GM23338 (cell line): ENCODE results near the gene PARP12. TPM values are rescaled to one million over a fixed set of nuclear protein-coding genes. Genes with fewer than 3 reads are reported as not detected.

Experiments
- ATAC-seq: fragments of 200-7000 bp; cut with Tn5 transposase; 3 replicates; pipeline ENCODE4 v1.9.1; 2020
- DNase-seq: peaks from one replicate; pipeline ENCODE4 v3.0.0-alpha.2; 2015; ENCODE audit warnings: low spot score
- H2AFZ ChIP-seq: fragments of 200-600 bp; sonication (generic); 2 replicates; pipeline ENCODE4 v1.8.0; 2016; ENCODE audit warnings: antibody characterized with exemption, mild to moderate bottlenecking, moderate library complexity
- H3F3A ChIP-seq: fragments of 200-600 bp; sonication (generic); replicated peaks from 2 replicates; pipeline ENCODE4 v1.8.0; 2017; ENCODE audit warnings: antibody characterized with exemption, mixed run types, low read depth
- H3K27ac ChIP-seq: fragments of 200-600 bp; sonication (generic); 2 replicates; pipeline ENCODE4 v1.6.1; 2016; ENCODE audit warnings: low read depth
- H3K27me3 ChIP-seq: fragments of 200-600 bp; sonication (generic); 2 replicates; pipeline ENCODE4 v1.8.0; 2016; ENCODE audit warnings: mild to moderate bottlenecking, mixed run types, moderate library complexity; ENCODE audit not compliant: insufficient read depth
- H3K36me3 ChIP-seq: fragments of 200-600 bp; sonication (generic); 2 replicates; pipeline ENCODE4 v1.8.0; 2016; ENCODE audit warnings: mild to moderate bottlenecking; ENCODE audit not compliant: insufficient read depth
- H3K4me1 ChIP-seq: fragments of 200-600 bp; sonication (generic); 2 replicates; pipeline ENCODE4 v1.8.0; 2016; ENCODE audit warnings: mild to moderate bottlenecking, moderate library complexity; ENCODE audit not compliant: insufficient read depth
- H3K4me2 ChIP-seq: fragments of 200-600 bp; sonication (generic); 2 replicates; pipeline ENCODE4 v1.7.1; 2017; ENCODE audit warnings: mixed run types
- H3K4me3 ChIP-seq: fragments of 200-600 bp; sonication (generic); 2 replicates; pipeline ENCODE4 v1.6.1; 2016; ENCODE audit warnings: mixed run types
- H3K79me2 ChIP-seq: fragments of 200-600 bp; sonication (generic); replicated peaks from 2 replicates; pipeline ENCODE4 v1.8.0; 2017; ENCODE audit warnings: mild to moderate bottlenecking; ENCODE audit not compliant: insufficient read depth
- H3K9me2 ChIP-seq: fragments of 200-600 bp; sonication (generic); 2 replicates; pipeline ENCODE4 v1.8.0; 2017; ENCODE audit not compliant: insufficient read depth
- H4K20me1 ChIP-seq: fragments of 200-600 bp; sonication (generic); replicated peaks from 2 replicates; pipeline ENCODE4 v1.8.0; 2017; ENCODE audit warnings: mild to moderate bottlenecking; ENCODE audit not compliant: insufficient read depth
- H3K27ac Mint-ChIP-seq: 2 replicates; pipeline ENCODE4 v1.8.0; 2020; ENCODE audit warnings: inconsistent platforms, mild to moderate bottlenecking, moderate library complexity, mixed read lengths
- H3K27me3 Mint-ChIP-seq: 3 replicates; pipeline ENCODE4 v1.8.0; 2022; ENCODE audit warnings: low read depth, mild to moderate bottlenecking, moderate library complexity, mixed read lengths, inconsistent platforms; ENCODE audit not compliant: insufficient read depth, poor library complexity
- H3K36me3 Mint-ChIP-seq: 3 replicates; pipeline ENCODE4 v1.8.0; 2021; ENCODE audit warnings: low read depth, mild to moderate bottlenecking, inconsistent platforms, moderate library complexity, mixed read lengths
- H3K4me1 Mint-ChIP-seq: 3 replicates; pipeline ENCODE4 v1.8.0; 2020; ENCODE audit warnings: mild to moderate bottlenecking, inconsistent platforms, mixed read lengths
- H3K4me3 Mint-ChIP-seq: 3 replicates; pipeline ENCODE4 v1.8.0; 2021; ENCODE audit warnings: moderate library complexity, mild to moderate bottlenecking, inconsistent platforms, mixed read lengths
- H3K9me3 Mint-ChIP-seq: 3 replicates; pipeline ENCODE4 v1.8.0; 2020; ENCODE audit warnings: moderate library complexity, mild to moderate bottlenecking, inconsistent platforms, mixed read lengths
- CREB1 ChIP-seq: fragments of 250-450 bp; sonication (Bioruptor Pico); IDR thresholded peaks from 2 replicates; pipeline ENCODE4 v1.5.0; 2020; ENCODE audit warnings: low read depth, mild to moderate bottlenecking, moderate library complexity
- CTCF ChIP-seq, 2 experiments: fragments of 200-600 bp in 1 of 2; sonication (generic) in 1 of 2; conservative IDR thresholded peaks; 2 replicates each; pipeline versions ENCODE4 v1.5.1 to v1.6.1; 2016 to 2017; ENCODE audit warnings: antibody characterized with exemption in 2 of 2, low read depth in 2 of 2, mild to moderate bottlenecking in 2 of 2, moderate library complexity in 1 of 2
- ETS1 ChIP-seq: IDR thresholded peaks from 2 replicates; pipeline ENCODE4 v1.6.1; 2016; ENCODE audit warnings: antibody characterized with exemption
- EZH2 ChIP-seq: fragments of 200-600 bp; sonication (generic); IDR thresholded peaks from one replicate; pipeline ENCODE4 v1.8.0; 2017; ENCODE audit warnings: antibody characterized with exemption, mild to moderate bottlenecking, low read depth; ENCODE audit not compliant: unreplicated experiment
- EZH2phosphoT487 ChIP-seq: fragments of 200-600 bp; sonication (generic); IDR thresholded peaks from one replicate; pipeline ENCODE4 v1.8.1; 2018; ENCODE audit warnings: antibody characterized with exemption; ENCODE audit not compliant: unreplicated experiment
- JUNB ChIP-seq: IDR thresholded peaks from one replicate; pipeline ENCODE4 v1.6.1; 2016; ENCODE audit warnings: antibody characterized with exemption; ENCODE audit not compliant: unreplicated experiment
- NANOG ChIP-seq: IDR thresholded peaks from 2 replicates; pipeline ENCODE4 v1.6.1; 2016; ENCODE audit warnings: antibody characterized with exemption, borderline replicate concordance
- POLR2AphosphoS5 ChIP-seq: IDR thresholded peaks from 2 replicates; pipeline ENCODE4 v1.6.1; 2016; ENCODE audit warnings: antibody characterized with exemption, low read depth
- REST ChIP-seq: IDR thresholded peaks from one replicate; pipeline ENCODE4 v1.6.1; 2018; ENCODE audit warnings: antibody characterized with exemption; ENCODE audit not compliant: unreplicated experiment
- STAT1 ChIP-seq: IDR thresholded peaks from one replicate; pipeline ENCODE4 v1.6.1; 2016; ENCODE audit warnings: antibody characterized with exemption; ENCODE audit not compliant: unreplicated experiment
- ZNF114 ChIP-seq: fragments of 250-450 bp; sonication (Bioruptor Pico); IDR thresholded peaks from 2 replicates; pipeline ENCODE4 v1.5.0; 2020; ENCODE audit warnings: mild to moderate bottlenecking, moderate library complexity
- ZNF331 ChIP-seq: fragments of 250-450 bp; sonication (Bioruptor Pico); IDR thresholded peaks from 2 replicates; pipeline ENCODE4 v1.5.0; 2020; ENCODE audit warnings: low read depth, mild to moderate bottlenecking, moderate library complexity
- ZNF462 ChIP-seq: fragments of 250-450 bp; sonication (Bioruptor Pico); IDR thresholded peaks from 2 replicates; pipeline ENCODE4 v1.5.0; 2020; ENCODE audit warnings: mild to moderate bottlenecking, moderate library complexity
- polyA plus RNA-seq: library from polyadenylated mRNA; unstranded; fragments of >200 nt; fragmentation: Nextera tagmentation; extraction: Ambion mirVana; gene quantifications from 2 replicates; pipeline ENCODE4 v1.2.1, GENCODE V29; 2016
- total RNA-seq: library from RNA; depleted of rRNA; stranded (reverse); fragments of >200 nt; shearing (Covaris generic); gene quantifications from 2 replicates; pipeline ENCODE4 v1.2.3, GENCODE V29; 2014

The PARP12 gene
- total and polyA plus RNA-seq, 2 experiments from 2014 or later = 2.7 to 10.3 TPM

GRCh38 chr7:139981511-139981895, 81.2 kb downstream of the PARP12 start:
- Histone ChIP-seq H2AFZ (0 out of 2 replicates have a peak overlapping the region, but pooled peaks have one; percentile 29), H3K27ac (no peak overlapping the region), H4K20me1 (no peaks in the 10 kb centered on the region), H3K79me2 (no peaks in the 10 kb centered on the region), H3K9me2 (no peaks in the 10 kb centered on the region), H3K27me3 (no peaks in the 10 kb centered on the region), H3K36me3 (no peaks in the 10 kb centered on the region), H3K4me1 (peaks cover 15% of the 10 kb centered on the region; the same call in 1 of the 2 replicates), H3K4me2 (no peak overlapping the region), H3F3A (no peaks in the 10 kb centered on the region), H3K4me3 (no peak overlapping the region)
- Mint-ChIP-seq H3K9me3 (no peaks in the 10 kb centered on the region), H3K27ac (no peak overlapping the region), H3K4me1 (peaks cover 20% of the 10 kb centered on the region), H3K4me3 (no peak overlapping the region), H3K27me3 (peaks cover 8% of the 10 kb centered on the region), H3K36me3 (no peaks in the 10 kb centered on the region)
- peak; percentile 75 for ATAC-seq
- peak; percentile 26 for DNase-seq
- no peak for TF ChIP-seq JUNB
- TF ChIP-seq CREB1 = no peak
- TF ChIP-seq STAT1 = no peak
- TF ChIP-seq POLR2AphosphoS5 = no peak
- no peak for TF ChIP-seq ZNF331
- TF ChIP-seq ZNF114 = no peak
- no peak for TF ChIP-seq EZH2phosphoT487
- TF ChIP-seq REST = no peak
- no peak for TF ChIP-seq NANOG
- no peak for TF ChIP-seq EZH2
- TF ChIP-seq ETS1 = no peak
- TF ChIP-seq CTCF (conservative IDR thresholded peaks at IDR 0.05; ENCODE audit: low read depth in 2 of 2) = no peak
- no peak for TF ChIP-seq ZNF462 (CRISPR knock-in tag)
